GM12874 (cell line): ENCODE measurements around the gene HOXA4.

Source experiments
- TF ChIP-seq, protein P1 (sequence below): IDR thresholded peaks from 2 replicates; pipeline ENCODE4 v1.5.1; 2011; ENCODE audit warnings: low read depth, mild to moderate bottlenecking, control low read depth, low read length, moderate library complexity; ENCODE audit not compliant: insufficient read depth

The HOXA4 gene

DNA sequence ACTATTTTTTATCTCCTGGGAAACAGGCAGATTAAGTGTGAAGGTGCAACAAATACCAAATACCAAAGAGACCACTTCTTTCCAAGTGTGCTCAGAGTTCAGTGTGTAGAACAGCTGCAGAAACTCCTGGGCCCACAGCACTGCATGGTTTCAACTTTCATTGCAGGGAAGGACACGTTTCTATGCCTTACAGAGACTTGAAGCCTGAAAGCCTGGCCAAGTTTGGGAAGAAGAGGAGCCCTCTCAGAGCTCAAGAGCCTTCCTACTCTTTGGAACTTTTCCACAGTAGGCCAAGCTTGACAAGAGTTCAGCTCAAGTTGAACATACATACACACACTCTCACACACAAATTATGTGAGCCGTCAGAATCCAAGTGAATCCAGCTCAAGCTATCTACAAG, 2.5 kb downstream of the HOXA4 start:
- TF ChIP-seq, protein P1, sequence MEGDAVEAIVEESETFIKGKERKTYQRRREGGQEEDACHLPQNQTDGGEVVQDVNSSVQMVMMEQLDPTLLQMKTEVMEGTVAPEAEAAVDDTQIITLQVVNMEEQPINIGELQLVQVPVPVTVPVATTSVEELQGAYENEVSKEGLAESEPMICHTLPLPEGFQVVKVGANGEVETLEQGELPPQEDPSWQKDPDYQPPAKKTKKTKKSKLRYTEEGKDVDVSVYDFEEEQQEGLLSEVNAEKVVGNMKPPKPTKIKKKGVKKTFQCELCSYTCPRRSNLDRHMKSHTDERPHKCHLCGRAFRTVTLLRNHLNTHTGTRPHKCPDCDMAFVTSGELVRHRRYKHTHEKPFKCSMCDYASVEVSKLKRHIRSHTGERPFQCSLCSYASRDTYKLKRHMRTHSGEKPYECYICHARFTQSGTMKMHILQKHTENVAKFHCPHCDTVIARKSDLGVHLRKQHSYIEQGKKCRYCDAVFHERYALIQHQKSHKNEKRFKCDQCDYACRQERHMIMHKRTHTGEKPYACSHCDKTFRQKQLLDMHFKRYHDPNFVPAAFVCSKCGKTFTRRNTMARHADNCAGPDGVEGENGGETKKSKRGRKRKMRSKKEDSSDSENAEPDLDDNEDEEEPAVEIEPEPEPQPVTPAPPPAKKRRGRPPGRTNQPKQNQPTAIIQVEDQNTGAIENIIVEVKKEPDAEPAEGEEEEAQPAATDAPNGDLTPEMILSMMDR: no peak

DNA sequence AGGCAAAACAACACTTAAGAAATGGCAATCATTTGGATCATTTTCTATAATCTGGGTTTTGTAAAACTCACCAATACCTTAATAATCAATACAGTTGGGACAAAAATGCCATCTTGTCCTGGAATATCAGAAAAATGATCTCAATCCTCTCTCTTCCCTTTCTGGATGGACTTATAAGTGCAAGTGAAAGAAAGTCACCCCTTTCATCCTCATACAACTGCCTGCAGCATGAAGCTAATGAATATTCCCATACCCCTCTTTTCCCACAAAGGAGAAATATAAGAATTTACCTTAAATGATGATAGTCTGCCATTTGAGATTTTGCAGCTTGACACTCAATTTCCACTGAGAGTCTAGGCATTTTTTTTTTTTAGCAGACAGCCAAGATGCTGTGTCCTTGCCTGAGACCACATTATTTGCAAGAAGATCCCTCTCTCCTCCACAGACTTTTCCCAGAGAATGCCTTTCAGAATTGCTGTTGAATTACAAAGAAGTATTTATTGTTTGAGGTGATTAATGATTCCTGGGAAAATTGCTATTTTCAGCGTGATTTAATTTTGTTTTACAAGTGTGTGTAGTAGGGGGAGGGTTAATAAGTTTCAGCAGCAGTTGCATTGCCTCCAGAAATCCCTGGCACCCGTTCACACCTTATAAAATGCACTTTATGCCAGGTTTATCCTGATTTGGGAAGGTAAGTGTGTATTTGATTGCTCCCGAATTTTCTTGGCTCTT, 3.8 kb downstream of the HOXA4 start:
- TF ChIP-seq, protein P1: no peak

DNA sequence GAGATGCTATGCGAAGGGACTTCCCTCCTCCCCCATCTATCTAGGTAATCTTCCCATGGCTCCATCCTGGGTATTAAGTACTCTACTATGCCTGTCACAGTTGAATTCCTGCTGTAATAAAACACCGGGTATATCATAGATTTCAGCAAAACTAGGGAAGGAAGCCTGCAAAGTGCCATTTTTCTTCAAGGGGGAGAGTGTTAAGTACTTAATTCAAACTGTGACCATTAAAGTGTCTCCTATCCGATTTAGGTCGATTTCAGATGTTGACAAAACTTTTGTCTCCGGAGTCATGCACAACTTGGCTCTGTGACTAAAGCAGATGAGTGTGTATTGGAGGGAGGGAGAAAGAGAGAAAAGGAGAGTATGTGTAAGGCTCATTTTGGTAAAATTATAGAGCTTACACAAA, 4.6 kb downstream of the HOXA4 start:
- TF ChIP-seq, protein P1: no peak

DNA sequence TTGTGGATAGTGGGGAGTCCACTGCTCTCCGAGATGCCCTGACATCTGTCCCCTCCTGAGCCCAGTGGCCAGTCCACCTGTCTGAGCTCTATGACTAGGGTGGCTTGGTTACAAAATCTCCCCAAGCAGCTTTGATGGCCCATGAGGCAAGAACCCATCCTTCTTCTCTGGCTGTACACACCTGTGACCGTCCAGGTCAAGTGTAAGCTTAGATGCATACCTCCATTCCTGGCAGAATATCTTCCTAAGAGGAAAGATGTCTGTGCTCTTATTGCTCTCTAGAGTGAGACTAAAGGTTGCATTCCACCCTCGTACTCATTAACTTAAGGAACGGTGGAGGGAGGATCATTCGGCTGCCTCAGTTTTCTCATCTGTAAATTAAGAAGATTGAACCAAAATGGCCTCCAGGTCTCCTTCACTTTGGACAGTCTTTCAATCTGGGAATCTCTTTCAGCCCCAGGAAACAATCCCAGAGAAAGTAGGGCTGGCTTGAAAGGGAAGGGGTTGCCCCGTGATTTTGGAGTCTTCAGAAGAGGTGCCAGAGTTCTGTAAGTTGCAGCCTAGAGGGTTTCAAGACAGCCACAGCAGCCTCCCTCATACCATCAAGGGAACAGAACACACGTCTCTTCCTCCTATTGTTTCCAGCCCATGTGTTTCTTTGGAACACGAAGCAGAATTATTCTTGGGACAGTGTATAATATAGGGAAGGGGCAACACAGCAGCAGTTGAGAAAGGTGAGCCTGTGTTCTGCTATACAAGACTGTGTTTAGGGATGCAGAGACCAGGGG, 5.5 kb downstream of the HOXA4 start:
- TF ChIP-seq, protein P1: no peak

DNA sequence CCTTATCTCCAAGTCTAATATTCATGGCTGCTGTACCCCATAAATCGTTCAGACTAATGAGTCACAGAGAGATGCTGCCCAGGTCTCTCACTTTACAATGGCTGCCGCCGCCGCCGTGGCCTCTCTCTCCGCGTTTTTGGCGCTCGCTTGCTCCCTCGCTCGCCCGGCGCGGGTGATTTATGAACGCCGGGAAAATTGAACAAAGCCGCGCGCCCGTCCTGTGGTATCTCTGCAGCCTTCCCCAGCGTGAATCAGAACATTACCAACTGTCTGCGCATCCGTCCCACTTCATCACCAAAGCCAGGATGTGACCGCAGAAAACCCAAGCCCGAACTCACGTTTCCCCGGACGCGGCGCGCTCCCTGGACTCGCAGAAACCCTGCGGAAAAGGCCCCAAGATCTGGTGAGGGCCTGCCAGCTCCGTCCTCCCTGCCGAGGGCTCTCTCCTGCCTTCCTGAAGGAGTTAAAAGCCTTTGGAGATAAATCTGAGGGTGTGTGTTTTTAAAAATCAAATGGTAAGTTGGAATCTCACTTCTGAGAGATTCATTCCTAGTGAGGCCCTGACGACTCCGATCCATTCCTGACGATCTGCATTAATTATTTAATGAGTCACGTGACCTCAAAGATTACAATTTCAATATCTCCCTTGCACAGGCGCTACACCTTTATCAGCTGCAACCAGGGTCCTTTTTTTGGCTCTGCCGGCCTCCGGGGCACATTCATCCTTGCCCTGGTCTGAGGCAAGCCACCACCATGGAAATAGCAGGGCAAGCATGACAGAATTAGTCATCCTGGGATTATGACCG, 6.3 kb downstream of the HOXA4 start:
- TF ChIP-seq, protein P1: no peak

DNA sequence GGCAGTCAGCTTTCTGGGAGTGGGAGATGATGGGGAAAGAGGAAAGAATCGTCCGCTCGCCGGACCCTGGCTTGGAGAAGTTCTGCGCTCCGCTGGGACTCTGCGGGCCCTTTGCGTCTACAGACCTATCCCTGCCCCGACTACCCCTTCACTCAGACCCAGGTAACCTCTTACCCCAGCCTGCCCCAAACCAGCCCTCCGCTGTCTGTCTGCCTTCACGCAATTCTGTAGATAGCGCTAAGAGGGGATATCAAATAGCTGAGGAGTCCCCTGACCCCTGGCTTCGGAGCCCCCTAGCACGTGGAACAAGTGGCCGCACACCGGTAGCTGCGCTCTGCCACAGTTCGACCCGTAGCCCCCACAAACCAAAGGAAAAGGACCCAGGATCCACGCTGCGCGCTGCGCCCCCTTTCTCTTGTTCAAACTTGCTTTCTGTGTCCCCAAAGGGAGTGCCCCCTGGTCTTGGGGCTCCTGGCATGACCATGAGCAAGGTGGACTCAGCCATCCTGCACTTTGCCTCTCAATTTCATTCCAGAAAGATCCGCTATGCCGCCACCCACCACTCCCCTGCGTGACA, 7.0 kb downstream of the HOXA4 start:
- TF ChIP-seq, protein P1: no peak
